ENCODE results near the gene UTF1.

UTF1 gene

DNA sequence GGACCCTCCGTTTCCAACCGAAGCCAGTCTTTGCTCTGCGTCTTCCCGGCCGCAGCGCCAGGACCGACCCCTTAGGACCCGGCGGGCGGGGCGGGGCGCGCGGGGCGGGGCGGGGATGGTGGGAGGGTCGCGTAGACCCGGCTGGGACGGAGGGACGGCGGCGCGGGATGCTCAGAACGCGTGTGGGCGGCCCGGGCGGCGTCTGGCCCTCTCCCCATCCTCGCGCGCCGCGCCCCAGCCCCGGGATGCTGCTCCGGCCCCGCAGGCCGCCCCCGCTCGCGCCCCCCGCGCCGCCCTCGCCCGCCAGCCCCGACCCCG lies at the start of gene UTF1:
Gene UTF1 (plus strand): TSS at position 174 of the 318 bp plus-strand sequence. CDS start 72 bp downstream, at position 246.
- DNase-seq, result no peak

DNA sequence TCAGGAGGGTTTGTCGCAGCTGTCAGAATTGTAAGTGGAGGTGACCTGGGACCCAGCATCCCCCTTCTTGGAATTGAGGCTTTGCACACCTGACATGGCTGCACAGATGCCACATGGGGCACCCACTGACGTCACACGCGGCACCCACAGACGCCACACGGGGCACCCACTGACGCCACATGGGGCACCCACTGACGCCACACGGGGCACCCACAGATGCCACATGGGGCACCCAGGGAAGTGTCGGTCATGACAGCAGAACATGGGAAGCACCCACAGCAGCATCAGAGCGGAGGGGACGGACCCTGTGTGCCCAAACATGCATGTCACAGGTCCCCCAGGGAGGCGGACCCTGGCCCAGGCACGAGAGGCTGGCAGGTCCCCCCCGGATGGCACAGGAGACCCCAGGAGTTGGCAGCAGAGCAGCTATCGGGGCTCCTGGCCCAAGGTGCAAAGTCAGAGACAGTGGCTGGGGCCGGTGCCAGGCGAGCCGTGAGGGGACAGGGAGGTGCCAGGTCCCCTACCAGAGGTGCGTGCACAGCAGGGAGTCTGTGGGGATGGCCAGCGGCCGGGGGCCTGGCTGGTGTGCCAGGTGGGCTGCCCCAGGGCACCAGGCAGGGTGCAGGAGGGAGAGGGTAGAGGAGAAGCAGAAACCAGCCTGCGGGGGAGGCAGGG lies 48.9 kb upstream of the UTF1 start:
- no peak for DNase-seq

- no peak for DNase-seq
Observed at GRCh38 chr10:133182190-133182589, 47.8 kb upstream of the UTF1 start.

DNA sequence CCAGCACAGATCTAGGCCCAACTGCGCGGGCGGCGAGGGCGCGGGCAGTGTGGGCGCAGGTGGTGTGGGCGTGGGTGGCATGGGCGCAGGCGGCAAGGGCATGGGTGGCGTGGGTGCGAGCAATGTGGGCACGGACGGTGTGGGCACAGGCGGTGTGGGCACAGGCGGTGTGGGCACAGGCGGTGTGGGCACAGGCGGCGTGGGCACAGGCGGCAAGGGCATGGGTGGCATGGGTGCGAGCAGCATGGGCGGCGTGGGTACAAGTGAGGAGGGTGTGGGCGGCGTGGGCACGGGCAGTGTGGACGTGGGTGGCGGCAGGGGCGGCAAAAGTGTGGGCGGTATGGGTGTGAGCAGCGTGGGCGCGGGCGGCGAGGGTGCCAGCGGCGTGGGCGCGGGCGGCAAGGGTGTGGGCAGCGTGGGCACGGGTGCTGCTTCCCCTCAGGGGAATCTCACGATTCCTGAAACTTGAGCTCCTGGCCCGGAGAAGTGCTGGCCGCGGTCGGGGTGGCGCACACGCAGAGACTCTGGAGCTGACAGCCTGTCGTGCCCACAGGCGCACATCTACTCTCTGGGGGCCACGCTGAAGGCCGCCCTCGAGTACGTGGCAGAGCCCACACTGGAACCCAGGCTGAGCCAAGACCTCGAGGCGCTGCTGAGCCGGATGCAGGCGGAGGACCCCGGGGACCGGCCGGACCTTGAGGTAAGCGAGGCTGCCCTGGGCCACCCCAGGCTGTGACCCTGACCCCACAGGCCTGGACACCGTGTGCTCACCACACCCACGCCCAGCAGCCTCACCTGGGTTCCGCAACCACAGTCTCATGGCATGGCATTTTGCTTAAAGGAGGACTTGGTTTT lies 47.0 kb upstream of the UTF1 start:
- no peak for DNase-seq

DNA sequence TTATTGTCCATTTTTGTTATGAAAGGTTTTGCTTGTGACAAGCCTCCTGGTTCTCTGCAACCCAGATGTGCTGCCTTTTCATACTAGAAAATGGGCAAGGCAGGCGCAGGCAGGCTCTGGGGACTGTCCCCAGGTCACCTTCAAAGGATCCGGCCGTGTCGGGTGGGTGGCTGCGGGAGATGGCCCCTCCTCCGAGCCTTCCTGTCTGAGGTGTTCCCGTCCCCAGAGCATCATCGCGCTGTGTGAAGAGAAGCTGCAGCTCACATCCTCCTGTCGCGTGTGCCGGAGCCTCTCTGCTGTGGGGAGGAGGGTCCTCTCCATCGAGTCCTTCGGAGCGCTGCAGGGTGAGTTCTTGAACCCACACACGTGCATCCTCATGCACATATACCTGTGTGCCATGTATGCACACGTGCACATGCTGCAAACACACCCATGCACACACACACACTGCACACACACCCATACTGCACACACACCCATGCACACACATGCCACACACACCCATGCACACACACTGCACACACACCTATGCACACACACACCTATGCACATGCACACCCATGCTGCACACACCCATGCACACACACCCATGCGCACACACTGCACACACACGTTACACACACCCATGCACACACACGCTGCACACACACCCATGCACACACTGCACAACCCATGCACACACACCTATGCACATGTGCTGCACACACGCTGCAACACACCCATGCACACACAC lies 46.2 kb upstream of the UTF1 start:
- no peak for DNase-seq

- no peak for DNase-seq
Observed at GRCh38 chr10:133184591-133185244, 45.3 kb upstream of the UTF1 start.

DNA sequence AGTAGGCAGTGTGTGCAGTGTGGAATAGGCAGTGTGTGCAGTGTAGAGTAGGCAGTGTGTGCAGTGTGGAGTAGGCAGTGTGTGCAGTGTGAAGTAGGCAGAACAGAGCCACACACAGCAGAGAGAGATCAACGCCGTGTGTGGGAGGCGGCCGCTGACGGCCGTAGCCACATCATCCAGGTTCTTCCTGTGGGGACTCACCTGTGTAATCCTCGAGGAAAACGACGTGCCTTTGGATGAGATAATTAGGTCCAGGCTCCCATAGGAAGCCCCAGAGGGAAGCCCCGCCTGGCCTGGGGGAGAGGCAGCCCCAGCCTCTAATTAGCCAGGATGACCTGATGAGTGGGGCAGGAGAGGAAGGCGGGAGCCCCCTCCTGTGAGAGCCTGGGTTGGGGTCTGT lies 44.6 kb upstream of the UTF1 start:
- no peak for DNase-seq

GRCh38 chr10:133185916-133186315 lies 44.1 kb upstream of the UTF1 start:
- DNase-seq, result no peak

DNA sequence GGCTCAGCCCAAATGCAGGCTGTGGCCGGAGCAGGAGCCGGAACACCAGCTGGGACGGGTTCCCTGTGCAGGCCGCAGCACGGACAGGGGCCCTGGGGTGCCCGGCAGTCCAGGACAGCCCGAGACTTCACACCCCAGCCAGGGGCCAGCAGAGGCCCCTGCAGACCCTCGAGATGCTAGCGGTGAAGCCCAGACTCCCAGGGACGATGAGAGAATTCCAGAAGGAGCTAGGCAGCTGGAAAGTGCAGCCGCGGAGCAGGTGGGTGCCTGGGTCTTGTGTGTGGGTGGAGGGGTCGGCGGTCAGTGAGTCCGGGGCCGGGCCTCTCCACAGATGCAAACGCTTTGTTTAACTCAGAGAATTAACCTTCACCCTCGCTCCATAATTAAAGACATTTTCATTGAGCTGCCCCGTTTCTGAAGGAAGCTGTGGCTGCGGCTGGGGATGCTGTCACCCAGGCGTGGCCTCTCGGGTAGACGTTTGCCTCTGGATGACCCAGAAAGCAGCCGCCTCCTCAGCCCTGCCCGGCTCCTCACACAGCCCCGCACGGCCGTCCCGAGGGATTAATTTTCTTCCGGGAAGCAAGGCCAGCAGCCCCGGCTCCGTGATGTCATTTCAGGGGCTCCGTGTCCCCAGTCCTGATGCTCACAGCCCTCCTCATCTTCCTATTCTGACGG lies 43.5 kb upstream of the UTF1 start:
- DNase-seq, result no peak

DNA sequence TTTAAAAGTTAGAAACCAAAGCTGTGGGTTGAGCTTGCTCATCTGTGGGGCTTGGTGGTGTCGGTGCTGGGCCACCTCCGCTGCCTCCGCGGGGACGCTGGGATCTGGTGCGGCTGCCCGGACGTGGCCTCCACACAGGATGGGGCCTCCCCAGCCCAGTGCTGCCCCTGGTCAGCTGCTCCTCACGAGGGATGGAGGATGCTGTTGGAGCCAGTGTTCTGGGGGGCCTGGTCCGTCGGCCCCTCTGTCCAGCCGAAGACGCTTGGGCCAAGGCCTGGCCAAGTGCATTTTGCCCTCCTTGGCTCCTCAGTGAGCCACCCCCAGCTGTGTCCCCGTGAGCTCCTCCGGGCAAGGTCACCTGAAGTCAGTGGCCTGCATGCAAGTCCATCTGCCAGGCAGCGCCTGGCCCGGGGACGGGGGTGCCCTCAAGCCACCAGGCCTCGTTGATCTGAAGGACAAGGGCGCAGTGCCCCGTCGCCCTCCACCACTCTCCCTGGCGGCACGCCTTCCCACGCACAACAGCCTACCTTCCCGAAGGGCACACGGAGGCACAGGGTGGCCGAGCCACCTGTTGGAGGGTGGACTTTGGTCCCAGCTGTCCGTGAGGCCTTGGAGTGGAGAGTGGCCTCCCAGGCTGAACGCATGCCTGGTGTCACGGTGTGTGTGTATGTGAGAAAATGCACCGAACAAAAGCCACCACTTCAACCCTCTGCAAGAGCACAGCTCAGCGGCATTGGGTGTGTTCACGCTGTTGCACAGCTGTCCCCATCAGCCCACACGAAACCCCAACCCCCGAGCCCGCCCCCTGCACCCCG lies 42.7 kb upstream of the UTF1 start:
- DNase-seq, result no peak

DNA sequence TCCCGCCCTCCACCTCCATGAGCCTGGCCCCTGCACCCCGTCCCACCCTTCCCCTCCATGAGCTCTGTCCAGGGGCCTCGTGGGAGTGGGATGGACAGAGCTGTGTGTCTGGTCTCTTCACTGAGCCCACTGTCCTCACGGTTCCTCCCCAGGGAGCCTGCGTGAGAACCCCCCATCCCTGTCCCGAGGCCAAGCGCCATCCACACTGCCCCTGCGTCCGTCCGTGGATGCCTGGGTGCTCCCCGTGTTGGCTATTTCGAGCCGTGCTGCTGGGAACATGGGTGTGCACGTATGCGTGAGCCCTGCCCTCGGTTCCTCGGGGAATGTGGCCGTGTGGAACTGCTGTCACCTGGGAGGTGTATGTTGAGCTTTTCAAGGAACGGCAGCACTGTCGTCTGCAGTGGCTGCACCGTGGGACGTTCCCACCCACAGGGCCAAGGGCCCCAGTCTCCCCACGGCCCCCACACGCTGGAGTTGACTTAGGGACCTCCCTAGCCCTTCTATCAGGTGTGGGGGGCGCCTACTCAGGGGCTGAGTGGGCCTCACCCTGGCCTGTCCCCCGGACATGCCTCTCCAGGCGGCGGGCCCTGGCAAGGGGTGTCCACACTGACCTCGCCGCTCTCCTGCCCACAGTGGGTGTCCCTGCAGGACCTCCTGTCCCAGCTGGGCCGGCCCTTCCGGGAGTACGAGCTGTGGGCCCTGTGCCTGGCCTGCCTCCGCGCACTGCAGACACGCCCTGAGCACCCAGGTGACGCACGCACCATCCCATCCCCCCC lies 41.9 kb upstream of the UTF1 start:
- DNase-seq, result no peak

- no peak for DNase-seq
Observed at GRCh38 chr10:133189256-133189655, 40.8 kb upstream of the UTF1 start.

DNA sequence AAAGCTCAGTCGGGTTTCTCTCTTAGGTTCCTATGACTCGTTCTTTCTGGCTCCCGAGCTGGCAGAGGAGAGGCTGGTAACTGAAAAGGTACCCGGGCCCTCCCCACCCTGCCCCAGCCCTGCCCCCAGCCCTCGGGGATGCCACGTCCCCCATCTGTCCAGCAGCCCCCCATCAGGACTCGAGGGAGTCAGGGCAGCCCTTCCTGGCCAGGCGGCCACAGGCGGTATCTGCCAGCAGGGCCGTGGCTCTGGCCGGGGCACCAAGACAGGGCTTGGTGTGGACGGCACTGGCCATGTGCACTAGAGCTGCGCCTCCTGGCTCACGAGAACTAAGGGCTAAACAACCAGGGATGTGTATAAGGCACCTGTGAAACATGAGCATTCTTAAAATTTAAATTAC lies 40.3 kb upstream of the UTF1 start:
- no peak for DNase-seq

DNA sequence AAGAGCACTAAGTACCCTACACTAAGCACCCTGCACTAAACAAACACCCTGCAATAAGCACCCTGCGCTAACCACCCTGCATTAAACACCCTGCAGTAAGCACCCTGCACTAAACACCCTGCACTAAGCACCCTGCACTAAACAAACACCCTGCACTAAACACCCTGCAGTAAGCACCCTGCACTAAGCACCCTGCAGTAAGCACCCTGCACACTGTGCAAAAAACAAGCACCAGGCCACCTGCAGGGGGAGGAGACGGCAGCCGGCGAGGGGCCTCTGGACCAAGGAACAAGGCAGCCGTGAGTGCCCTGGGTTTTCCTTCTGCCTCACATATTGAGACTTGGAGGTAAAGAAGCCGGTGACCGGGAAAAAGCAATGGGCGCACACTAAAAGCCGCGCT lies 39.8 kb upstream of the UTF1 start:
- no peak for DNase-seq

- no peak for DNase-seq
Observed at GRCh38 chr10:133191651-133192050, 38.4 kb upstream of the UTF1 start.

- no peak for DNase-seq
Observed at GRCh38 chr10:133194151-133194550, 35.9 kb upstream of the UTF1 start.

DNA sequence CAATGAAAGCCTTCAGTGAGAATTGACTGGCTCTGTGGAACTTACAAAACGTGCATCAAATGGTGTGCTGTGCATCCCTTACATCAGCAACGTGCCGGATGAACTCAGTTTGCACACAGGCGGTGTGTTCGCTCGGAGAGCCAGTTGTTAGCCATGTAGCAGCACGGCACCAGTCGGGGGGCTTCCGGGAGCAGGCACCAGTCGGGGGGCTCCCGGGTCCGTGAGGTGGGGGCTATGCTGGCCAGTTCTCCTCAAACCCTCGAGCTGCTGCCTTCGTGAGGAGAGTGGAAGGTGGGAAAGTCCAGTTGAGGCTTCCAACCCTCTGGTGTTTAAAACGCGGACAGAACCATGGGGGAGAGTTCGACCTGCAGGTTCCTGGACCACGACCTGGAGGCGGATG lies 34.9 kb upstream of the UTF1 start:
- DNase-seq, result no peak

DNA sequence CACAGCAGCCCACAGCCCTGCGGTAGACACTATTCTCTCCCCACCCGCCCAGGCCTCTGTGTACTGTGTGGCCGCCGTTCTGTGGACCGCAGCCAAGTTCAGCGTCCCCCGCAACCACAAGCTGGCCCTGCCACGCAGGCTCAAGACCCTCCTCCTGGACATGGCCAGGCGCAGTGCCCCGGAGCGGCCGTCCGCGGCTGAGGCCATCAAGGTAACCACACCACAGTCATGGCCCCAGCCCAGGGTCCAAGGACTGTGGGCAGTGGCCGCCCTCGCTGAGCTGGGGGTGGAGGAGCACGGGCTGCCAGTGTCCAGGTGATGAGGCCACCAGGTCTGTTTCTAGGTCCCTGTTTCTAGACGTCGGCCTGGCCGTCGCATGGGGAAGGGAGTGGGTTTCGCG lies 34.4 kb upstream of the UTF1 start:
- DNase-seq, result no peak

DNA sequence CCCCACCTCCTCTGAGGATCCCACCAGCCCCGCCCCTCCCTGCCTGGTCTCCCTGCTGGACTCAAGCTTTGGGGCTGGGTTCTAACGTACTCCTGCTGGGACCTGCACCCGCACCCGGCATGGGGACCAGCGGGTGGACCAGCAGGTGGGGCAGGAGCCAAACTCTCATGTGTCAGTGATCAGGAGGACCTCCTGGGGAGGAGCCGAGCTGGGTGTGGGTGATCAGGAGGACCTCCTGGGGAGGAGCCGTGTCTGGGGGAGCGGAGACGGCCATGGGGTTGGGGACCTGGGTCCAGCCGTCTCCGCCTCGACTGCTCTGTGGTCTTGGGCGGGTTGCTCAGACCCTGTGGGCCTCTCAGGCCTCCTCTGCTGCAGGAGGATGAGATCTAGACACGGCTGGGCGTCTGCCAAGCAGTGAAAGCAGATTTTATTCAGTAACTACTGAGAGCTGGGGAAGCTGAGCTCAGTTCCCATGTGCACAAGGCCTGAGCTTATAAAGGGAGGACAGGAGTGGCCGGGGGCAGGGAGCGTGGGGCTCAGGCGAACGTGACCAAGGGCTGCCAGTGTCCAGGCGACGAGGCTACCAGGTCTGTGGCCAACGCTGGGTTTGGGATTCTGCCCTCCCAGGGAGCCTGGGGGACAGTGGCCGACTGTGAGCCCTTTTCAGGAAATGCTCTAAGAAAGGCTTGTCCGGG lies 33.6 kb upstream of the UTF1 start:
- DNase-seq, result no peak

All from fibroblast of skin of right biceps (primary cell).